AG09319 (cell line): Measurements from ENCODE around the gene MLLT1.

Experiments used
- DNase-seq: peaks from one replicate; pipeline ENCODE4 v3.0.0-alpha.2; 2010; ENCODE audit warnings: low read depth; ENCODE audit errors: extremely low read depth
- CTCF ChIP-seq: IDR thresholded peaks from 2 replicates; pipeline ENCODE4 v1.5.1; 2011; ENCODE audit warnings: low read depth, mild to moderate bottlenecking, inconsistent platforms, low read length, moderate library complexity

Gene MLLT1

GRCh38 chr19:6219586-6220290, 60.0 kb downstream of the MLLT1 start:
- TF ChIP-seq CTCF = no peak
- DNase-seq = no peak

GRCh38 chr19:6219147-6219525, 60.6 kb downstream of the MLLT1 start:
- no peak for DNase-seq
- TF ChIP-seq CTCF = no peak

- DNase-seq = peak; percentile 50
- peak; percentile 95 for TF ChIP-seq CTCF
Observed at GRCh38 chr19:6218491-6219146, 61.2 kb downstream of the MLLT1 start.

- TF ChIP-seq CTCF = no peak
Observed at GRCh38 chr19:6217752-6218334, 61.9 kb downstream of the MLLT1 start.

GRCh38 chr19:6216996-6217751, 62.6 kb downstream of the MLLT1 start:
- DNase-seq = no peak

More at GRCh38 chr19:6217752-6218334, 61.9 kb downstream of the MLLT1 start:
- DNase-seq = no peak

GRCh38 chr19:6216236-6216995, 63.4 kb downstream of the MLLT1 start:
- no peak for TF ChIP-seq CTCF
- no peak for DNase-seq

More at GRCh38 chr19:6216996-6217751, 62.6 kb downstream of the MLLT1 start:
- no peak for TF ChIP-seq CTCF
